HUDEP-2 (cell line): ENCODE measurements around the gene PEF1.
A peak's percentile ranks its signal among the peaks of the same experiment; 100 is the strongest.

ENCODE experiments used
- DNase-seq, 76 experiments: peaks; one replicate each; lab custom pipeline; 2025; ENCODE audit not compliant: unreplicated experiment in 76 of 76; lab: John Stamatoyannopoulos, UW

PEF1 gene

GRCh38 chr1:31655756-31656155, 11.1 kb upstream of the PEF1 start:
- DNase-seq = no peak

DNA sequence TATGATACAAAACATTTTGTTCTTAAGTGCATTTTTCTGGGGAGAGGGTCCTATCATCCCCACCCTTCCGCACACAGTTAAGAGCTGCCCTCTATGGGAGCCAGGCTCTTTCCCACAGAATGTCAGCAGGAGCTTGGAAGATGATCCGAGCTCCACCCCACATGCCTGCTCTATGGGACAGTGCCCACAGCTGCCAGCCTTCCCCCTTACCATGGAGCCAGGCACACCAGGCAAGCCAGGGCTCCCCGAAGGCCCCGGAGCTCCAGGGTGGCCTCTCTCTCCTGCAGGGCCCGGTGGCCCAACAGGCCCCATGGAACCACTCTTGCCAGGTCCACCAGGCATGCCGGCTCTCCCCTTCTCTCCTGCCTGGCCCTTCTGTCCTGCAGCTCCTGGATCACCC, 10.4 kb upstream of the PEF1 start:
- DNase-seq = no peak

DNA sequence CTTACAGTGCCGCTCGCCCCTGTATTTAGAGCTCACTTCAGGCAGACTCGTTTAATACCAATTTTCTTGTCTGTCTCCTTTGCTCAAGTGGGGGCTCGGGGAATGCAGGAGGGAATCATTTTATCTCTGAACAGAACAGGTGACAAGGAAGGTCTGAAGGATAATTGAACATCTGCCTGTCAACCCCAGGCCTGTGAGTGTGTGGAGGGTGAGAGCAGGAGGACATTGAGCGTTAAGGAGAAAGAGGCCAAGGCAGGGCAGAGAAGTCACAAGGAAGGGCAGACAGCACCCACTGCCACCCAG, 9.7 kb upstream of the PEF1 start:
- no peak for DNase-seq

- no peak for DNase-seq
These were observed 9.2 kb upstream of the PEF1 start for GRCh38 chr1:31653717-31654473.

DNA sequence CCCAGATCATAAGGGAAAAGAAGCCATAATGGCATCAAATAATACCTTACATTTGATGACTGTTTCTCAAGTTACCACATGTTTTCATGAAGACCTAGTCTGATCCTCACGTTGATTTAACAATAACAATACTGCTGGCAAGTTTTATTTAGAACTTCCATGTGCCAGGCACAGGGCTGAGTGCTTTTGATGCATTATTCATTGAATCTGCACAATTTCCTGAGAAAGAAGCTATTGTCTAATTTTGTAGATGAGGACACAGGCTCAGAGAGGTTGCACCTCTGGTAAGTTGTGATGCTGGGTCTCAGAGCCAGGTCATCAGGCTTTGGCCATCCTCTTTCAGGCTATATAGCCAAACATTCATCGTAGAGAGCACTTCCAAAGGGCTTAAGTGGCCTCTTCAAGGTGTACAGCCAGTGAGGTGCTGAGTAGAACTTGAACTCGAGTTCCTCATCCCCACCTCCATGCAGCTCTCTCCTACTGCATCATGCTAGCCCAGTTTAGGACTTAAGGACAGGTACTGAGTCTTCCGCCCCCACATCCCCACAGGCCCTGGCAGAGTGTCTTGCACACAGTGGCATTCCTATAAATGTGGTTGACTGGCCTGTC, 8.3 kb upstream of the PEF1 start:
- no peak for DNase-seq

DNA sequence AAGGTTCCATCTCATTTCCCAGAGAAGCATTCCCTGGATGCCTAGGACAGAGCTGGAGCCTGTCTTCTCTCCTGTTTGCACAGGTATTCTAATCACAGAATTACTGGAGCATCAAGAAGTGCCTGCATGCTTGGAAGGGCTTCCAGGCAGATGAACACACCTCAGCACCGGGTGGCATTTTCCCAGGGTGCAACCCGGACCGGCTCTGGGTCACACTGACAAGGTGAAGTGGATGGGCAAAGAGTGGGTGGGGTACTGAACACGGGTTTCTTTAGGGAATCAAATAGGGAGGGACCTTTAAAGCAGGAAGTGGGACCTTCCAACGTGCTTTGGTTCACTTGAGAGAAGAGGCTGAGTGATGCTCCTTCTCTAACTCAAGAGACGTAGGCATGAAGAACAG, 7.1 kb upstream of the PEF1 start:
- no peak for DNase-seq

- no peak for DNase-seq
These were observed 6.4 kb upstream of the PEF1 start for GRCh38 chr1:31651089-31651420.

- DNase-seq = no peak
These were observed 5.7 kb upstream of the PEF1 start for GRCh38 chr1:31650161-31651088.

GRCh38 chr1:31648641-31649357, 4.1 kb upstream of the PEF1 start:
- no peak for DNase-seq

GRCh38 chr1:31648190-31648589, 3.5 kb upstream of the PEF1 start:
- no peak for DNase-seq

GRCh38 chr1:31647106-31647505, 2.4 kb upstream of the PEF1 start:
- DNase-seq = no peak

DNA sequence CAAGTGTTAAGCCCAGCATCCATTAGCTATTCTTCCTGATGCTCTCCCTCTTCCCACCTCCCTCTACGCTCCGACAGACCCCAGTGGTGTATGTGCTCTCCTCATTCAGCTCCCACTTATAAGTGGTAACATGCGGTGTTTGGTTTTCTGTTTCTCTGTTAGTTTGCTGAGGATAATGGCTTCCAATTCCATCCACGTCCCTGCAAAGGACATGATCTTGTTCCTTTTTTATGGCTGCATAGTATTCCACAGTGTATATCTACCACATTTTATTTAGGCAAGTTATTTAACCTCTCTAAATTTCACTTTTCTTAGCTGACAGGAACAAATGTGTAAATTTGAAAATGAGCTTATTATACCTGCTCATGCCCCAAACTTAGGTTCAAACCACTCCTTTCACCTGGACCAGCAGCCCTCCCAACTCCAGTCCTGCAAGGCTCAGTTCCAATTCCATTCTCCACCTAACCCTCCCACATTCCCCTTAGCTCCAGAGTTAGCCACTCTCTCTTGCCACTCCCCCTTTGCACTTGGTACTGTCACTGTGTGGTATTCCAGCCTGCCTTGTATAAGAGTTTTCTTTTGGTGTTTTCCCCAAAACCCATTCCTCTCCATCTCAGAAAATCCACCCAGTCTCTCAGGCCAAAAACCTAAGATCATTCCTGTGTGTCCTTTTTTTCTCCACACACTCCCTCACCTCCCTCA, 1.7 kb upstream of the PEF1 start:
- no peak for DNase-seq

GRCh38 chr1:31645274-31645568, 545 bp upstream of the PEF1 start:
- DNase-seq = no peak

- peak in 3 of 76 experiments; percentile 40 to 79 (median 42) for DNase-seq
These were observed 608 bp downstream of the PEF1 start for GRCh38 chr1:31643976-31644559.

DNA sequence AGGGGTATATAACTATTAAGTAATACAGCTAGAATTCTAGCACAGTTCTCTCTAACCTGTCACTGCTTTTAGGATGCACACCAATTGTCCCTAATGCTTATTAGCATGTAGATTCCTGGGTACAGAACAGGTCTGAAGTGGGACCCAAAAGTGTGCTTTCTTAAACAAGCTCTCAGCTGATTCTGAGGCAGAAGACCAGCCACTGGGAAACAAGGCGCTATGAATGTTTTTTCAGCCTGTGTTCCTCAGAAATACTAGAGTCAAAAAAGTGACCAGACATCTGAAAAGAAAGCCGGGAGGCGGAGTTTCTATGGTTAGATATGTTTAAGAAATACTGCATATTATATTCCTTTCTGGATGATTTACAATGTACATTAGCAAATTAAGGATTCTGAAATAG, 1.8 kb downstream of the PEF1 start:
- DNase-seq = no peak

DNA sequence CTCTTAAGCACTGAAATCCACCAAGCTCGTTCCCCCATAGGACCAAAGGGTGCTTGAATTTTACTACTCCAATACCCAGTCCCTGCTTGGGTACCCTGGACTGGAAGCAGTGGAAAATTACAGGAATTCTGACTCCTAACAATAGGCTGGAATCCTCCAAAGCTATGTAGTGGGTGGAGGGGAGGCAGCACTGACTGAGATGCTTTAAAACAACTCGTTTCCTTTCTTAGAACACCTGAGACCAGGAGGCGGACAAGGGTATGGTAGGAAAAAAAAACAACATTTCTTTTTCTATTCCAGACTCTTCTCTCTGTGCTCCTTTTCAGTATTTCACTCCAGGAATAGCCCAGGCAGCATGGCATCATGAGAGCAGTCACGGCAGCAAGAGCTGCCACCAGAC, 2.3 kb downstream of the PEF1 start:
- no peak for DNase-seq

GRCh38 chr1:31640964-31641363, 3.7 kb downstream of the PEF1 start:
- no peak for DNase-seq

- no peak for DNase-seq
These were observed 4.5 kb downstream of the PEF1 start for GRCh38 chr1:31640179-31640578.

- DNase-seq = no peak
These were observed 5.1 kb downstream of the PEF1 start for GRCh38 chr1:31639543-31639942.

DNA sequence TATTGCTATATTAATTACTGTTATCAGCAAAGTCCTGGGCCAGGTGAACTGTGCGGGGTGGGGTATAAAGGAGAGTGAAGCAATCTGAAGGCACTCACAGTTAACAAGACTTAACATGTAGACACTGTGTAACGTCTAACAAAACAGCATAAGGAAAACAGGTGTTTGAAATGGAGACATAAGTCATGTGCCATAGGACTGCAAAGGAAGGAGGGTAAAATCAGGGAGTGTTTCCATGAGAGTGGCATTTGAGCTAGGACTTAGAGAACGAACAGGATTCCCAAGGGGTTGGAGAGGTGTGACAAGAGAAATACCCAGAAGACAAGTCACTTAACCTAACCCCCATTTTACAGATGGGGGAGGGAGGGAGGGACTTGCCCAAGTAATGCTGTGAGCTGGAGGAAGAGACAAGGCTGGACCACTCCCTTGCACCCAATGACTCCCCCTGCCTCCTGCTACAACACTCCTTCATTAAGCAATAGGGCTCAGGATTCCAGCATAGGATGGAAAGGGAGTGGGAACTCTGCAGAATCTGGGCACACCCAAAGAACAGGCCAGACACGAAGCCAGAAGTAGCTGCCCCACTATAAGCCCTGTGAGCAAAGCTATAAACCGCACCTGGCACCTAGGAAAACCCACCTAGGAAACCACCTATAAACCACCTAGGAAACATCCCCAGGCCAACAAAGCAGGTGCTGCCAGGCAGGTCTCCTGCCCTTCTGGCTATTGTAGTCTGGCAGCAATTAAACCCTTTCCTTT, 6.6 kb downstream of the PEF1 start:
- DNase-seq = no peak
